Keratinocyte (primary cell): ENCODE data around the gene FBLIM1. TPM values are rescaled to one million over a fixed set of nuclear protein-coding genes. Genes with fewer than 3 reads are reported as not detected.
A peak's percentile ranks its signal among the peaks of the same experiment; 100 is the strongest.

Experiments
- DNase-seq: peaks from one replicate; pipeline ENCODE4 v3.0.0-alpha.2; 2011; ENCODE audit warnings: low read depth, missing footprints, low spot score
- FAIRE-seq: peaks from 2 replicates; lab custom pipeline; 2011; peaks lifted over from hg19 to GRCh38; lab: Jason Lieb, UNC
- H2AFZ ChIP-seq: 2 replicates; pipeline ENCODE4 v1.6.0; 2012; ENCODE audit warnings: low read length, control low read depth, inconsistent platforms; ENCODE audit not compliant: control insufficient read depth
- H3K27ac ChIP-seq: 2 replicates; pipeline ENCODE4 v1.5.1; 2011; ENCODE audit warnings: low read length; ENCODE audit not compliant: control insufficient read depth, insufficient read depth
- H3K27me3 ChIP-seq: 3 replicates; pipeline ENCODE4 v1.6.0; 2011; ENCODE audit warnings: low read length; ENCODE audit not compliant: control insufficient read depth, insufficient read depth; ENCODE audit errors: extremely low read depth
- H3K36me3 ChIP-seq, 2 experiments: 2 replicates in 1 of 2; 3 replicates in 1 of 2; pipeline ENCODE4 v1.5.1; 2011; ENCODE audit warnings: low read length in 2 of 2, mild to moderate bottlenecking in 1 of 2; ENCODE audit not compliant: control insufficient read depth in 2 of 2, insufficient read depth in 2 of 2; ENCODE audit errors: extremely low read depth in 1 of 2
- H3K4me1 ChIP-seq: 3 replicates; pipeline ENCODE4 v1.5.1; 2011; ENCODE audit warnings: low read length; ENCODE audit not compliant: control insufficient read depth, insufficient read depth; ENCODE audit errors: extremely low read depth
- H3K4me2 ChIP-seq: 3 replicates; pipeline ENCODE4 v1.6.0; 2011; ENCODE audit warnings: low read depth, low read length; ENCODE audit not compliant: control insufficient read depth, insufficient read depth; ENCODE audit errors: extremely low read depth
- H3K4me3 ChIP-seq, 3 experiments: fragments of 200-600 bp in 1 of 3; sonication (generic) in 1 of 3; 2 replicates in 2 of 3; 3 replicates in 1 of 3; pipeline ENCODE4 v1.5.1; 2011 to 2016; ENCODE audit warnings: low read length in 3 of 3, mild to moderate bottlenecking in 3 of 3, control low read depth in 2 of 3, inconsistent platforms in 1 of 3, low read depth in 1 of 3, mixed read lengths in 1 of 3, mixed run types in 1 of 3, moderate library complexity in 1 of 3; ENCODE audit not compliant: control insufficient read depth in 2 of 3, insufficient read depth in 2 of 3; ENCODE audit errors: extremely low read depth in 1 of 3
- H3K79me2 ChIP-seq: 2 replicates; pipeline ENCODE4 v1.6.0; 2012; ENCODE audit warnings: low read length; ENCODE audit not compliant: control insufficient read depth, insufficient read depth
- H3K9ac ChIP-seq: 3 replicates; pipeline ENCODE4 v1.6.0; 2011; ENCODE audit warnings: low read length; ENCODE audit not compliant: control insufficient read depth, insufficient read depth; ENCODE audit errors: extremely low read depth
- H3K9me1 ChIP-seq: 3 replicates; pipeline ENCODE4 v1.6.0; 2011; ENCODE audit warnings: low read length; ENCODE audit not compliant: control insufficient read depth, insufficient read depth; ENCODE audit errors: extremely low read depth
- H3K9me3 ChIP-seq: 2 replicates; pipeline ENCODE4 v1.5.1; 2012; ENCODE audit warnings: low read depth, low read length; ENCODE audit not compliant: control insufficient read depth
- H4K20me1 ChIP-seq: 3 replicates; pipeline ENCODE4 v1.6.0; 2011; ENCODE audit warnings: low read length; ENCODE audit not compliant: control insufficient read depth, insufficient read depth; ENCODE audit errors: extremely low read depth
- EZH2 ChIP-seq: IDR thresholded peaks from one replicate; pipeline ENCODE4 v1.6.1; 2012; ENCODE audit warnings: inconsistent platforms, mild to moderate bottlenecking, low read length, moderate library complexity
- dilution Hi-C: fragments of 300-500 bp; cut with MboI; formaldehyde crosslinking; loops from one replicate; pipeline ENCODE4 v1.7.0; 2020; ENCODE audit warnings: low sequenced_read_pairs; ENCODE audit not compliant: extremely low pct_ligation_motif_present
- polyA plus RNA-seq, 5 experiments: library from polyadenylated mRNA; depleted of rRNA in 3 of 5; stranded (reverse) in 3 of 5; stranded (forward) in 1 of 5; unstranded in 1 of 5; fragments of >200 nt; gene quantifications; 1 replicate in 1 of 5; 2 replicates in 3 of 5; 3 replicates in 1 of 5; pipeline versions ENCODE4 v1.2.1 to v1.2.3, GENCODE V29; 2011 to 2012; ENCODE audit warnings: missing spikeins in 2 of 5, low read depth in 1 of 5, low replicate concordance in 1 of 5
- TF ChIP-seq, protein P1 (sequence below), 3 experiments: IDR thresholded peaks in 1 of 3; conservative IDR thresholded peaks in 1 of 3; optimal IDR thresholded peaks in 1 of 3; 2 replicates in 2 of 3; 3 replicates in 1 of 3; pipeline versions ENCODE3 to v1.5.1; 2011; ENCODE audit warnings: low read length in 3 of 3, mild to moderate bottlenecking in 3 of 3, moderate library complexity in 2 of 3, control low read depth in 1 of 3, inconsistent platforms in 1 of 3; ENCODE audit not compliant: insufficient read depth in 2 of 3; ENCODE audit errors: extremely low read depth in 1 of 3

Gene FBLIM1
- polyA plus RNA-seq, 1 donor (not counting 4 experiments of a cell fraction or from before 2014, with no cell fraction given), result 144 TPM

DNA sequence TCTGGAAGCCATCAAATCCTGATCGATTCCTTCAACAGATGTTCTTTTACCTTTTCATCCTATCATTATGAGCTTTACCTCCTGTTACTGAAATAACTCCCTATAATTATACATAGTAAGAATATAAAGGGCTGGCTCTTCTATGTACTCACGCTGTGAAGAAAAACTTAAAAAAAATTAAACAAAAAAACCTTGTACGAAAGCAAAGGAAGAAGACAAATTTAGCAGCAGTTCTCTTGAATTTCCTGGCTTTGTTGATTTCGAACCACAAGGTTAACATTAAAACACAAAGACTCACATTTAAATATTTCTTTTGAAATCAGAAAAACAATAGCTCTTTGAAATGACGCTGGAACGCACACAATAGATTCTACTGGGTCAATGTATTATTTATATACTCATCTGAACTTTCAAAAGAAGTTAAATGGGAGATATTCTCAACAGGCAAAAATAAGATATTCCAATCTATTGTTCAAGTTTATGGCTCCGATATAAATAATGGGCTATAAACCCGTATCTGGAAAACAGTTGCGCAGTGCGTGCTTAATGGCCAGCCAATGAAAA, 75.3 kb downstream of the FBLIM1 start:
- dilution Hi-C loops, result no loop called here
- Histone ChIP-seq H4K20me1 (no peaks in the 10 kb centered on the region), H2AFZ (no peak overlapping the region), H3K79me2 (no peaks in the 10 kb centered on the region), H3K4me1 (peaks cover 37% of the 10 kb centered on the region), H3K4me2 (peak overlapping the region; percentile 90), H3K9ac (peak overlapping the region; percentile 98), H3K27ac (peak overlapping the region; percentile 97), H3K9me1 (no peaks in the 10 kb centered on the region), H3K36me3 (no peaks in the 10 kb centered on the region), H3K9me3 (no peaks in the 10 kb centered on the region), H3K27me3 (no peaks in the 10 kb centered on the region), H3K4me3 (peak overlapping the region; percentile 63 to 95 (median 71))
- peak; percentile 26 for FAIRE-seq
- no peak for DNase-seq
- TF ChIP-seq EZH2, result no peak
- TF ChIP-seq, protein P1, sequence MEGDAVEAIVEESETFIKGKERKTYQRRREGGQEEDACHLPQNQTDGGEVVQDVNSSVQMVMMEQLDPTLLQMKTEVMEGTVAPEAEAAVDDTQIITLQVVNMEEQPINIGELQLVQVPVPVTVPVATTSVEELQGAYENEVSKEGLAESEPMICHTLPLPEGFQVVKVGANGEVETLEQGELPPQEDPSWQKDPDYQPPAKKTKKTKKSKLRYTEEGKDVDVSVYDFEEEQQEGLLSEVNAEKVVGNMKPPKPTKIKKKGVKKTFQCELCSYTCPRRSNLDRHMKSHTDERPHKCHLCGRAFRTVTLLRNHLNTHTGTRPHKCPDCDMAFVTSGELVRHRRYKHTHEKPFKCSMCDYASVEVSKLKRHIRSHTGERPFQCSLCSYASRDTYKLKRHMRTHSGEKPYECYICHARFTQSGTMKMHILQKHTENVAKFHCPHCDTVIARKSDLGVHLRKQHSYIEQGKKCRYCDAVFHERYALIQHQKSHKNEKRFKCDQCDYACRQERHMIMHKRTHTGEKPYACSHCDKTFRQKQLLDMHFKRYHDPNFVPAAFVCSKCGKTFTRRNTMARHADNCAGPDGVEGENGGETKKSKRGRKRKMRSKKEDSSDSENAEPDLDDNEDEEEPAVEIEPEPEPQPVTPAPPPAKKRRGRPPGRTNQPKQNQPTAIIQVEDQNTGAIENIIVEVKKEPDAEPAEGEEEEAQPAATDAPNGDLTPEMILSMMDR (optimal IDR thresholded peaks at IDR 0.05 in 1 of 3, IDR thresholded peaks at IDR 0.05 in 1 of 3, conservative IDR thresholded peaks at IDR 0.05 in 1 of 3; ENCODE audit: extremely low read depth in 1 of 3, insufficient read depth in 2 of 3, low read length in 3 of 3), result no peak

DNA sequence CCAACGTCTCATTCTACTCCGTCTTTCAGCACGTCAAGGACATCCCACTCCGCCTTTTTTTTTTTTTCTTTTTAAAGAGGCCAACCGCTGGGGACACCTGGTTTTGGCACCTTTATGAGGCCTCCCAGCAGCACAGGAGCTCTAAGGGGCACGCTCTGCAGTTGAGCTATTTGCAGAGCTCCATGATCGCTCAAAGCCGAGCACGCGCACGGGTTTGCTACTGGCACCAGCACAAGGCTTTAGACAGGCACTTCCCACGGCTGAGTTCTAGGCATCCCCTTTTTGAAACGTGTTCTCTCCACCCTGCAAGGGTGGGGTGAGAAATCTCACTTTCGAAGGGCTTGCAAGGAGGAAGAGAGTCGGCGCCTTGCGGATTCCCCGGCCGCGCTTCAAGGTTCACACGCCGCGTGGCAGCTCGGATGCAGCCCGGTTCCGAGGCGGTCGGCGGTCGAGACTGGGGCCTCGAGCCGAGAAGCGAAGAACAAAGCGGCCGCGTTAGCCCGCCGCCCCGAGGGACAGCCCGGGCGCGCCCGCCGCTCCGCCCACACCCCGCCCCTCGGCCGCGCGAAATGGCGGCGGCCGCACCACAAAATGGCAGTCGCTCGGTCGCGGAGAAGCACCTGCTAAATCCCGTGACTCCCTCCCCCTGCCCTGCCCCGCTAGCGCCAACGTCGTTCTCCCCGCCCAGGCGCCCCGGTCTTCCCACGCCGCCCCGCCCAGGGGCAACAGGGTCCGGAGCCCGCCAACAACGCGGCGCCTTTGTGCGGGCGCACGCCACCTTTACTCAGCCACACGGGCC, 76.0 kb downstream of the FBLIM1 start:
- Histone ChIP-seq H3K9ac (peak overlapping the region; percentile 98), H3K79me2 (no peaks in the 10 kb centered on the region), H3K4me3 (peak overlapping the region; percentile 63 to 95 (median 71)), H3K27me3 (no peaks in the 10 kb centered on the region), H3K4me1 (peaks cover 37% of the 10 kb centered on the region), H3K36me3 (no peaks in the 10 kb centered on the region), H3K27ac (peak overlapping the region; percentile 97), H3K4me2 (peak overlapping the region; percentile 90), H3K9me3 (no peaks in the 10 kb centered on the region), H3K9me1 (no peaks in the 10 kb centered on the region), H2AFZ (peak overlapping the region; percentile 84), H4K20me1 (no peaks in the 10 kb centered on the region)
- FAIRE-seq (no peak), DNase-seq (no peak)
- dilution Hi-C loops, result no loop called here
- no peak for TF ChIP-seq EZH2
- TF ChIP-seq, protein P1 (optimal IDR thresholded peaks at IDR 0.05 in 1 of 3, IDR thresholded peaks at IDR 0.05 in 1 of 3, conservative IDR thresholded peaks at IDR 0.05 in 1 of 3; ENCODE audit: extremely low read depth in 1 of 3, insufficient read depth in 2 of 3, low read length in 3 of 3), result no peak
